SU-DHL-6 (cell line): ENCODE results near the gene EPB41L4B.

ENCODE experiments used
- CTCF ChIP-seq: fragments of 200-600 bp; sonication (generic); IDR thresholded peaks from one replicate; pipeline ENCODE4 v1.5.1; 2017; ENCODE audit warnings: antibody characterized with exemption, mild to moderate bottlenecking, low read length, moderate library complexity; ENCODE audit not compliant: insufficient read depth, poor library complexity, severe bottlenecking
- EZH2phosphoT487 ChIP-seq: fragments of 200-600 bp; sonication (generic), shearing (Covaris generic); conservative IDR thresholded peaks from 2 replicates; pipeline ENCODE4 v1.6.1; 2018; ENCODE audit warnings: mild to moderate bottlenecking, antibody characterized with exemption, low read length, moderate library complexity, mixed read lengths

GRCh38 chr9:109315480-109316206 lies 5.2 kb downstream of the EPB41L4B start:
- TF ChIP-seq CTCF (no peak), EZH2phosphoT487 (no peak)
